ENCODE measurements around the gene MAP3K21.

GRCh38 chr1:233340031-233340555, 12.6 kb downstream of the MAP3K21 start:
- TF ChIP-seq POLR2A (IDR thresholded peaks at IDR 0.05) (no peak), CTCF (IDR thresholded peaks at IDR 0.05) (no peak), POLR2AphosphoS5 (IDR thresholded peaks at IDR 0.05; ENCODE audit: insufficient read depth in 1 of 2, low read depth in 1 of 2) (no peak)
